K562 (cell line): Measurements from ENCODE around the gene EPHB1. TPM values are rescaled to one million over a fixed set of nuclear protein-coding genes. Genes with fewer than 3 reads are reported as not detected.

Experiments
- HEY1 ChIP-seq: fragments of 250-450 bp; sonication (Bioruptor Pico); IDR thresholded peaks from 2 replicates; pipeline ENCODE4 v1.5.0; 2020; ENCODE audit warnings: mild to moderate bottlenecking, moderate library complexity, borderline replicate concordance
- HMG20B ChIP-seq: fragments of 250-450 bp; sonication (Bioruptor Pico); IDR thresholded peaks from 2 replicates; pipeline ENCODE4 v1.5.0; 2021; ENCODE audit warnings: mild to moderate bottlenecking
- KLF6 ChIP-seq: fragments of 250-450 bp; sonication (Bioruptor Pico); IDR thresholded peaks from 2 replicates; pipeline ENCODE4 v1.4.0; 2020; ENCODE audit warnings: mild to moderate bottlenecking, moderate library complexity, borderline replicate concordance
- MAFF ChIP-seq: IDR thresholded peaks from 2 replicates; pipeline ENCODE4 v1.6.1; 2012; ENCODE audit warnings: low read length, improper control_type of control experiment
- MGA ChIP-seq: fragments of 450-650 bp; IDR thresholded peaks from 2 replicates; pipeline ENCODE4 v1.6.1; 2016; ENCODE audit warnings: mild to moderate bottlenecking, moderate library complexity
- MXD1 ChIP-seq: fragments of 250-450 bp; sonication (Bioruptor Pico); IDR thresholded peaks from 2 replicates; pipeline ENCODE4 v1.8.0; 2021; ENCODE audit warnings: borderline replicate concordance, mild to moderate bottlenecking, moderate library complexity; ENCODE audit not compliant: poor library complexity, severe bottlenecking
- MYC ChIP-seq, 2 experiments: fragments of 250-450 bp in 1 of 2; sonication (Bioruptor Pico) in 1 of 2; IDR thresholded peaks; 2 replicates each; pipeline versions ENCODE4 v1.5.1 to v1.6.1; 2012 to 2021; ENCODE audit warnings: low read depth in 2 of 2, borderline replicate concordance in 1 of 2, improper control_type of control experiment in 1 of 2, low read length in 1 of 2, mild to moderate bottlenecking in 1 of 2, moderate library complexity in 1 of 2
- PHTF2 ChIP-seq: fragments of 250-450 bp; sonication (Bioruptor Pico); IDR thresholded peaks from 2 replicates; pipeline ENCODE4 v1.5.0; 2021; ENCODE audit warnings: mild to moderate bottlenecking
- RNF2 ChIP-seq: sonication (generic); IDR thresholded peaks from 2 replicates; pipeline ENCODE4 v1.6.1; 2016
- SMARCB1 ChIP-seq: IDR thresholded peaks from 2 replicates; pipeline ENCODE4 v1.6.1; 2011; ENCODE audit warnings: improper control_type of control experiment, low read depth; ENCODE audit not compliant: insufficient read length
- TAF1 ChIP-seq: IDR thresholded peaks from 2 replicates; pipeline ENCODE4 v1.6.1; 2011; ENCODE audit warnings: mild to moderate bottlenecking, low read length, moderate library complexity; ENCODE audit not compliant: insufficient read depth, control insufficient read depth, severe bottlenecking; ENCODE audit errors: extremely low read depth
- TCF7L2 ChIP-seq: fragments of 150-350 bp; IDR thresholded peaks from 2 replicates; pipeline ENCODE4 v1.6.1; 2016; ENCODE audit warnings: low read depth, mild to moderate bottlenecking, low read length, moderate library complexity
- TRIM28 ChIP-seq: fragments of 450-650 bp; IDR thresholded peaks from 2 replicates; pipeline ENCODE4 v1.6.1; 2017
- ZNF584 ChIP-seq: fragments of 200-800 bp; sonication (Bioruptor generic); IDR thresholded peaks from 2 replicates; pipeline ENCODE4 v1.6.1; 2016; ENCODE audit warnings: low read depth, mild to moderate bottlenecking, missing genetic modification characterization, missing compliant biosample characterization
- polyA plus RNA-seq, 8 experiments: library from polyadenylated mRNA; depleted of rRNA in 4 of 8; stranded (reverse) in 5 of 8; unstranded in 3 of 8; fragments of >200 nt; fragmentation: Nextera tagmentation in 2 of 8; fragmentation: Illumina TruSeq in 1 of 8; extraction: Ambion mirVana in 2 of 8; extraction: Trizol in 1 of 8; gene quantifications; 2 replicates each; pipeline versions ENCODE4 v1.2.1 to v1.2.3, GENCODE V29; 2011 to 2014; ENCODE audit warnings: inconsistent platforms in 1 of 8, missing spikeins in 1 of 8
- total RNA-seq, 7 experiments: library from RNA; depleted of rRNA in 6 of 7; stranded (reverse); fragments of >200 nt in 6 of 7; fragmentation: Illumina TruSeq in 2 of 7; extraction: Trizol in 2 of 7; gene quantifications; 2 replicates each; pipeline versions ENCODE4 v1.2.1 to v1.2.3, GENCODE V29; 2011 to 2021; ENCODE audit warnings: low replicate concordance in 1 of 7

EPHB1 gene
- total and polyA plus RNA-seq, 9 of the 15 experiments (the other 6 are each of a cell fraction or from before 2014, with no cell fraction given): 0.29 TPM; not detected in 8

GRCh38 chr3:134801204-134801958 lies 6.3 kb downstream of the EPHB1 start (continued):
- TF ChIP-seq MGA (no peak), TAF1 (no peak), TCF7L2 (no peak), HMG20B (no peak), MYC (IDR thresholded peaks at IDR 0.05; ENCODE audit: low read depth, low read length) (no peak), MYC (CRISPR knock-in tag; IDR thresholded peaks at IDR 0.05; ENCODE audit: borderline replicate concordance, low read depth) (no peak), PHTF2 (no peak), TRIM28 (no peak), RNF2 (no peak), HEY1 (CRISPR knock-in tag) (no peak), KLF6 (CRISPR knock-in tag) (no peak), MXD1 (CRISPR knock-in tag) (no peak), SMARCB1 (no peak), MAFF (no peak), ZNF584 (CRISPR knock-in tag) (no peak)
